Activated T-cell treated with anti-CD3 and anti-CD28 coated beads for 48 hours (primary cell): Measurements from ENCODE around the gene CDH23.

ENCODE experiments used
- DNase-seq: peaks from one replicate; pipeline ENCODE4 v3.0.0-alpha.2; 2020; ENCODE audit warnings: low read depth

CDH23 gene

DNA sequence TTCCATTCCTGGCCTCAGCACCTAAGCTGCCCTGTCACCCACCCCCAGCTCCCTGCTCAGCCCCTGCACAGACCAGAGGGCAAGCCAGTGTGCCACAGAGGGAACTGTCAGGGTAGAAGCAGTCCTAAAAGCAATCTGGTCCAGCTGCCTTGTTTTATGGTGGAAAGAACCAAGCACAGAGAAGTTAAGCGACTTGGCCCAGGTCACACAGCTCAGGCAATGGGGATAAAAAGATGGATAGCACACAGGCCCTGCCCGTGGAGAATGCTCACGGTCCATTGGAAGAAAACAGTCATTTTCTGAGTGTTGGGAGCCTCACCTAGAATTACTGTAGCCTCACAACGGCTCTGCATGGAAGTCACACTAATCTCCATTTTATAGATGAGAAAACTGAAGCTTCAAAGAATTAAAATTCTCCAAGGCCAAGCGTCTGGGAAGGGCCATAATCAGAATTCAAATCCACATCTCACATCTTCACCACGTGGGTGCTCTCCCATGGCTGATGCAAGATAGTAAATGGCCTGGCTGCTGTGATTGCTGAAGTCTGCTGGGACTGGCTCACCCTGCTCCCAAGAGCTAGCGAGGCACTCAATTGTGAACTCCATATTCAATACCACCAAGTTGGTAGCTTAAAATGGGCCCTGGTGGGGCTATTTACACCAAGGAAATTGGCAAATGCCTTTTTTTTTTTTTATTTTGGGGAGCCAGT, 296.0 kb downstream of the CDH23 start:
- DNase-seq = no peak

DNA sequence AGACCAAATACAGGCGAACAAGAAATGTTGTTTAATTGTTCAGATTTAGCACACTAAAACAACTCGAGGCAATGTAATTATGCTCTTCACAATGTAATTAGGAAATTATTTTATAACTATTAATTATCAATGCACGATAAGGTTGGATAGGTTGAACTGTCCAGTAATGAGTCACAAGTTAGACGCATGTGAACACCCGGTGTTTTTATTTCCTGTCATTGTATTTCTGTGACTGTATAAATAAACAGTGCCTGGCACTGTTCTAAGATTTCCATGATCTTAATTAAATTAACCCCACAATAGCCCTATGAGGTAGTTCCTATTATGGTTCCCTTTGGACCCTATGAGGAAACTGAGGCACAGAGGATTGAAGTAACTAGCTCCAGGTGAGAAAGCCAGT, 296.7 kb downstream of the CDH23 start:
- DNase-seq = no peak

- no peak for DNase-seq
These were observed 297.4 kb downstream of the CDH23 start for GRCh38 chr10:71694039-71694501.

GRCh38 chr10:71694567-71694968, 297.8 kb downstream of the CDH23 start:
- DNase-seq = no peak

DNA sequence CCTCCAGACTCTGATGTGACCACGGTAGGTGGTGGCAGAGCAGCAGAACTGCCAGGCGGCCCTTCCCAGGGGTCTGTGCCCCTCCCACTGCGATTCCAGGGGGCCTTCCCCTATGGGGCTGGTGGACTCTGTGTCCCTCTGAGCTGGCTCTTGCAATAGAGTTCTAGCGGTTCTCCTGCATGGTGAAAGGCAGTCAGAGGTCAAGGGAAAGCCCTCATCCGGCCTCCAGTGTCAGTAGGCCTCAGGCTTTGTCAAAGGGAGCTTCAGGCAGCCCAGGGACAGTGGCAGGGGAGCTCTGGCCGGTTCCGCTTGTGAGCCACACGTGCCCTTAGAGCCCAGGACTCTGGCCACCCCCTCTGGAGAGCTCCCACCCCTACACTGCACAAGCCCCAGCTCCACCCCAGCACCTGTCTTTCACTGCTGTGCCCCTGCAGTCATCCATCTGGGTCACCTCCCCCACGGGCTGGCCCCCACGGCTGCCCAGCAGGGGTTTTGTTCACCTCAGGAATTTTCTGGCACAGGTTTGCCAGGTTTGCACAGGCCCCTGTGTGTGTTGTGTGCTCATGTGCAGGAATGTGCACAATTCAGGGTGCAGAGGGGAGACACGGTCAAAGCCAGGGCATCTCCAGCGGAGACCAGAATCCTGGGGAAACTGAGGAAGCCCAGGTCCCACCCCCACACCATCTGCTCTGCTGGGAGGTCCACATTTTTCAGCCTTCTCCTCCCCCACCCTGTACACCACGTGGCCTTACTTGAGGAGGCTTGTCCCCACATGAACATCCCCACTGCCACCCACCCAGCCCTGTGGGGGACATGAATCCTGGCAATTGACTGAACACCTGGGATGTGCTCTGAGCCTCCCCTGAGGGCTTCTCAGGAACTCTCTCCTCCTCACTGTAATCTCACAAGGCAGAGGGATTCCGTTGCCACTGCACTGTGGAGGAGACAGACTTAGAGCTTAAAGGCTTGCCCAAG, 299.1 kb downstream of the CDH23 start:
- no peak for DNase-seq

DNA sequence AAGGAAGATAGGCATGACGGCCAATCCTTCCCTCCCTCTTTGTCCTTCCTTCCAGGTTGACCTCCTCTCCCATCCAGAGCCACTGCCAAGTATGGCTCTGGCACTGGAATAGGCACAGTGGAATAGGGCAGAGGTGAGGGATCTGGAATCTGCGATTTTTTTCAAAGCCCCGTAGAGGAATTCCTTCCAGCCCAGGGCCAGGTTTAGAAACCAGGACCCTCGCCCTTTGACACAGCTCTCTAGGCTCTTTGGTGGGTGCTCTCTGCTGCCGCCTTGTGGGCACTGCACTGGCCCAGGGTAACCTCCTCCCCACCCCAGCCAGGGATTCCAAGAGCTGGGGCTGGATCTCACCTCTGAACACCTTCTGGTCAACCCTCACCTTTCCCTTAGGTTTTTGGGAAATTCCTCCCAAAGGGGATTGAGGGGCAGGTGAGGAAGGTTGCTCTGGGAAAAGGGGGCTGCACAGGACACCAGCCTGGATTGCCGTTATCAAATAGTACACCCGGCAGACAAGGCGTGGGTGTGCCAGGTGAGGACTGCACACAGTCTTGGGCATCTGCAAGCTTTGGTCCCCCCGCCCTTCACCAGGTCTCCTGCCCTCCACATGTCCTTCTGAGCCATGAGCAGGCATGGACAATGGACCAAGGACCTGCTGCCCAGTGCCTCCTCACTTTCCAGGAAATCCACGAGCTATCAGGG, 300.1 kb downstream of the CDH23 start:
- peak; percentile 62 for DNase-seq

- peak; percentile 40 for DNase-seq
These were observed 301.4 kb downstream of the CDH23 start for GRCh38 chr10:71697938-71698709.

- no peak for DNase-seq
These were observed 302.0 kb downstream of the CDH23 start for GRCh38 chr10:71698737-71699136.

DNA sequence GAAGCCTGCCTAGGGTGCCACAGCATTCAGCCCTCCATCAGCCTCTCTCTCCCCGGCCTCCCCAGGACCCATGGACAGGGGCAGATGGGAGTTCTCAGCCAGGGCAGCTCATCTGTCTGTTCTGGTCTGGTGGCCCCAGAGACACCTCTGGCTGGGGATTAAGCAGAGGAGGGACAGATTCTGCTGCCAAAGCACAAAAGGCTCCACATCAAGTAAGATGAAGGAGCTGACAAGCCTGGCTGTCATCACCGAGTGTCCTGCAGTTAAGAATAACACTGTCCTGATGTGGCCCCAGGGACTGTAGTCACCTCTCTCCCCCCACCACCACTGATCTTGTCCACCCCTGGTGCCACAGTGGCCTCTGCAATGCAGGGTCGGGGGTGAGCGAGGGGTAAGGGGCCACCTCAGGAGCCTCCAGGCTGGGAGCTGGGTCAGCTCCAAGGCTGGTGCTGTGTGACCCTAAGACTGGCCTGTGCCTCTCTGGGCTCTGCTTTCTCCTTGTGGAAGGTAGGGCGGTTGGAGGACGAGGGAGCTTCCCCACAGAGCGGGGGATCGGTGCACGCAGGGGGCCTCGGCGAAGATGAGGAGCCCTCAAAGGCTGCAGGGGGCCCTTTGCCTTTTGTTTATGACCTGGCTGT, 304.1 kb downstream of the CDH23 start:
- no peak for DNase-seq

GRCh38 chr10:71701496-71702132, 304.9 kb downstream of the CDH23 start:
- DNase-seq = no peak

GRCh38 chr10:71703577-71703976, 306.9 kb downstream of the CDH23 start:
- no peak for DNase-seq

GRCh38 chr10:71704816-71705215, 308.1 kb downstream of the CDH23 start:
- no peak for DNase-seq

DNA sequence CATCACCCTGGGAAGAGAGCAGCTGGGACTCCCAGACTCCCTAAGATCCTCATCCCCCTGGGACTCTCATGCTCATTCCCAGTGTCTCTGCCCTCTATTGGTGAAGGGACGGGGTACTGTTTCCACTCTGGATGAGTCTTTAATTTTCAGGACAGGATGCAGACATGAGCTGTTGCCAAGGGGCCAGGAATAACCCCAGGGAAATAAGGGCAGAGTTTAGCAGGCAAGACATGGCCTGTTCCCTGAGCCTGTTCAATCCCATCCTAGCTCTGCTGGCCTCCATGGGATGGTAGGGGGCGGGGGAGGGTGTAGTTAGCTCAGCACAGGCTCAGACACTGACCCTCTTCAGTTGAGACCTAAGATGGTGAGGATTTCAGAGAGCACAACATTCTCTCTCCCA, 308.9 kb downstream of the CDH23 start:
- no peak for DNase-seq

DNA sequence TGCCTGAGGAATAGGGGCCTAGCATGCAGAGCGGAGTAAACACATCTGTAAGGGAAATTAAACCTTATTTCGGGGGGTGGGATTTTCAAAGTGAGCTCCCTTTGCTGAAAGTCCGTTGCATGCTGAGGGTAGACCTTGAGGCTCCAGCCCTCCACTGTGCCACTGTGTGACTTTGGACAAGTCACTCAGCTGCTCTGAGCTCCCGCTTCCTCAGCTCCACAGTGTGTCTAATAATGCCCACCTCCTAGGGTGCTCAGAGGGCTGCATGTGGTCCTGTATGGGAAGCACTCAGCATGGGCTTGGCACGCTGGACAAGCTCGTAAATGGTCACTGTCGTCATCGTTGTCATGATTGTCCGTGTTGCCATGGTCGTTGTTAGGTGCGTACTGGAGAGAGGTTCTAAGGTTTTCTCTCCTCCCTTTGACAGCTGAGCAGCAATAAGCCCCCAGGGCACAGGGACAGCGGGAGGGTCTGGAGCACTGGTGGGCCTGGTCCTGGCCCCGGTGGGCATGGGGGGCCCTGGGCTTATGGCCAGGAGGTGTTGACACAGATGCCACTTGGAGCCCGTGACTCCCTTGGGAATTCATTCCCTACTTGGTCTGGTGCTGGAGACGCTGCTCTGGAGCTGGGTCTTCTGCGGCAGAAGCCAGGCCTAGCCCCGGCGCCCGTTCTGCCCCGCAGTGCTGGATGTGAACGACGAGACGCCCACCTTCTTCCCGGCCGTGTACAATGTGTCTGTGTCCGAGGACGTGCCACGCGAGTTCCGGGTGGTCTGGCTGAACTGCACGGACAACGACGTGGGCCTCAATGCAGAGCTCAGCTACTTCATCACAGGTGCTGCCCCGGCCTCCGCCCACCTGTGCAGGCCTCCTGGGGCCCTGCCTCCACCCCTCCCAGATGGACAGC, 309.7 kb downstream of the CDH23 start:
- DNase-seq = no peak

GRCh38 chr10:71707240-71707789, 310.6 kb downstream of the CDH23 start:
- DNase-seq = no peak

DNA sequence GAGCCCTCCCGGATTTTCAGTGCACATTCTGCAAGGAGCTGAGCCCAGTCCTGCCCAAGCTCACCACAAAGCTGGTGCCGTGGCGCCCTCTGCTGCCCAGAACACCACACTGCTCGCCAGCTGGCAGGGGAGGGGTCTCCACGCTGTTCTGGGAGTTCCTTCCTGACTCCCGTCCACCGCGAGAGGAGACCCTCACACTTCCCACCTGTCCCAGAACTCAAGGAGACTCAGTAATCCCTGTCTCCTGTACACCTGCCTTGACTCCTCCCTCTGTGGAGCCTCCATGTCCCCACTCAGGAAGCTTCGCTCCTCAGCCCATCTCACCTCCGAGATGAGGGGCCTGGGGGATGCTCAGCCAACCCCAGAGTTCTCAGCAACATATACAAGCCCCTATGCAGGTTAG, 311.6 kb downstream of the CDH23 start:
- peak; percentile 67 for DNase-seq

DNA sequence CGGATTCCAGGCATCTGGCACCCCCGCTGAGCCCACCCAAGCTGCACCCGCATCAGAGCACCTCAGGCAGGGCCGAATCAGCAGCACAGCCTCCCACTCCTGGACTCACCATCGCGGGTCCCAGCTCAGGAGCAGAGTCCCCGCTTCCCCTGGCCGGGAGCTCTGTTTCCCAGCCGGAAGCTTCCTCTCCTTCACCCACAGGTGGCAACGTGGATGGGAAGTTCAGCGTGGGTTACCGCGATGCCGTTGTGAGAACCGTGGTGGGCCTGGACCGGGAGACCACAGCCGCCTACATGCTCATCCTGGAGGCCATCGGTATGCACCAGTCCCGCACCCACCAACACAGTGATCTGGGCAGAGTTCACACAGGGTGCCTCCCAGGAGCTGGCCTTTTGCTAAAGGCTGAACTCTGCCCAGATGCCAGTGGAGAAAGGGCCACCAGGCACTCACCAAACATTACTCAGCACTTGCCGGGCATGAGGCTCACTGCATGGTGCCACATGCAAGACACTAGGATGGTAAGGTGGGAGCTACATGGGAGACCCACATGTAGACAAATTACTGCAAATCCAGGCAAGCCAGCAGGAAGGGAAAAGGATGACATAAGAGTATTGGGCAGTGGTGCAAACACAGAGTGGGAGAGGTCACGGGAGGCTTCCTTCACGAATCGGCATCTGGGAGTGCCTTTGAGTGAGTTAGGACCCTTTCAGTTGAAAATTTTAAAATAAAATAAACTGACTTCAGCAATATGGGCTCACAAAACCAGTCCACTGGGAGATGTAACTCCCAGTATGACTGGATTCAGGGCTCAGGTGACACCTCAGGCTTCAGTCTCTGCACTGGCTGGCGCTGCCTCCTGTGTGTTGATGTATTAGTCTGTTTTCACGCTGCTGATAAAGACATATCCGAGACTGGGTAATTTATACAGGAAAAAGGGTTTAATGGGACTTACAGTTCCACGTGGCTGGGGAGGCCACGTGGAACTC, 312.5 kb downstream of the CDH23 start:
- no peak for DNase-seq

DNA sequence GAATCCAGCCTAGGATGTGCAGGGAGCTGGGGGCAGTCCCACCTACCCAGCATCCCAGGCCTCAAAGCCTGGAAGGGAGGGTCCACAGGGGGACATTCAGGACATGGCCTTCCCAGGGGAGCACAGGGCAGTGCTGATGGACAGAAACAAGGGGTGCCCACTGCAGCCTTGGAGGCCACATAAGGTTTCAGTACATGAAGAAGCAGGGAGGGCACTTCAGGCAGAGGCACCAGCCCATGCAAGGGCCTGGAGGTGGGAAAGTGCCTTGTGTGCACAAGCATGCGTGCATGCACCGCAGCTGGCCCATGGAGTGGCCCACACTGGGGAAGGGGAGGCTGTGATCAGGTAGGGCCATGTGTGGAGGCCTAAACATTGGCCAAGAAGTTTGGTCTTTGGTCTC, 313.8 kb downstream of the CDH23 start:
- DNase-seq = no peak
